ENCODE results near the gene MYO5C. TPM values are rescaled to one million over a fixed set of nuclear protein-coding genes. Genes with fewer than 3 reads are reported as not detected.

The MYO5C gene
- total and polyA plus RNA-seq, 2 donors (not counting 3 experiments of a cell fraction or from before 2014, with no cell fraction given): 7.5 to 19.4 TPM

- Histone ChIP-seq H3K9me1 (replicated peaks; ENCODE audit: control insufficient read depth, extremely low read depth, insufficient read depth, low read length) (no peaks in the 10 kb centered on the region), H3K4me2 (ENCODE audit: insufficient read depth, low read length) (no peak overlapping the region), H3K27ac (ENCODE audit: insufficient read depth, low read depth, low read length) (no peak overlapping the region), H2AFZ (ENCODE audit: low read depth, low read length) (no peak overlapping the region), H3K9ac (replicated peaks; ENCODE audit: extremely low read depth, insufficient read depth, low read length) (no peak overlapping the region), H3K9me3 (replicated peaks; ENCODE audit: control insufficient read depth, insufficient read depth, low read length) (no peaks in the 10 kb centered on the region), H3K4me3 (replicated peaks in 1 of 3; ENCODE audit: insufficient read depth in 1 of 3, low read depth in 1 of 3, low read length in 3 of 3) (no peak overlapping the region), H3K36me3 (ENCODE audit: control insufficient read depth in 2 of 2, extremely low read depth in 1 of 2, insufficient read depth in 2 of 2, low read length in 2 of 2) (no peaks in the 10 kb centered on the region), H3K79me2 (ENCODE audit: control insufficient read depth, insufficient read depth, low read length) (no peaks in the 10 kb centered on the region), H3K27me3 (ENCODE audit: control insufficient read depth in 2 of 2, insufficient read depth in 2 of 2, low read length in 2 of 2) (peaks cover 0 to 2% of the 10 kb centered on the region in 2 experiments), H4K20me1 (replicated peaks; ENCODE audit: control insufficient read depth, extremely low read depth, insufficient read depth, low read length) (no peaks in the 10 kb centered on the region), H3K4me1 (ENCODE audit: control insufficient read depth, extremely low read depth, insufficient read depth, low read length) (no peaks in the 10 kb centered on the region)
- ChIA-PET CTCF (interaction anchor here (0.9 to 1.9 kb wide), 5 partner anchors 8 to 34 kb away, joined by 3 to 11 read pairs (median 8); no protein-coding TSS in a partner anchor), POLR2A (no interaction called here)
- no peak for FAIRE-seq
- TF ChIP-seq FOS (IDR thresholded peaks at IDR 0.05; ENCODE audit: borderline replicate concordance, insufficient read depth, low read length) (no peak), JUN (IDR thresholded peaks at IDR 0.05; ENCODE audit: borderline replicate concordance, insufficient read depth, insufficient read length, low read depth) (no peak)
- intact Hi-C loops (cut with micrococcal nuclease): no loop called here
- no TSS peak for BruUV-seq (replicated peaks)
- dilution Hi-C loops (cut with MboI; ENCODE audit: extremely low pct_ligation_motif_present, low sequenced_read_pairs): no loop called here
- DNase-seq (ENCODE audit: low read depth, low spot score): no peak
Measured at GRCh38 chr15:52193321-52193720, 102.3 kb downstream of the MYO5C start.

- Histone ChIP-seq H3K9me3 (replicated peaks; ENCODE audit: control insufficient read depth, insufficient read depth, low read length) (no peaks in the 10 kb centered on the region), H3K27ac (ENCODE audit: insufficient read depth, low read depth, low read length) (no peak within 1 kb of the TSS), H3K36me3 (ENCODE audit: control insufficient read depth in 2 of 2, extremely low read depth in 1 of 2, insufficient read depth in 2 of 2, low read length in 2 of 2) (no peaks in the 10 kb centered on the region), H3K9ac (replicated peaks; ENCODE audit: extremely low read depth, insufficient read depth, low read length) (no peak within 1 kb of the TSS), H3K9me1 (replicated peaks; ENCODE audit: control insufficient read depth, extremely low read depth, insufficient read depth, low read length) (no peaks in the 10 kb centered on the region), H2AFZ (ENCODE audit: low read depth, low read length) (no peak within 1 kb of the TSS), H3K4me1 (ENCODE audit: control insufficient read depth, extremely low read depth, insufficient read depth, low read length) (no peaks in the 10 kb centered on the region), H4K20me1 (replicated peaks; ENCODE audit: control insufficient read depth, extremely low read depth, insufficient read depth, low read length) (no peaks in the 10 kb centered on the region), H3K27me3 (ENCODE audit: control insufficient read depth in 2 of 2, insufficient read depth in 2 of 2, low read length in 2 of 2) (no peaks in the 10 kb centered on the region), H3K4me2 (ENCODE audit: insufficient read depth, low read length) (no peak within 1 kb of the TSS), H3K4me3 (replicated peaks in 1 of 3; ENCODE audit: insufficient read depth in 1 of 3, low read depth in 1 of 3, low read length in 3 of 3) (no peak within 1 kb of the TSS), H3K79me2 (ENCODE audit: control insufficient read depth, insufficient read depth, low read length) (no peaks in the 10 kb centered on the region)
- no peak for FAIRE-seq
- dilution Hi-C loops (cut with MboI; ENCODE audit: extremely low pct_ligation_motif_present, low sequenced_read_pairs): no loop called here
- intact Hi-C loops (cut with micrococcal nuclease): no loop called here
- DNase-seq (ENCODE audit: low read depth, low spot score): no peak
- TF ChIP-seq FOS (IDR thresholded peaks at IDR 0.05; ENCODE audit: borderline replicate concordance, insufficient read depth, low read length) (no peak), MYC (IDR thresholded peaks at IDR 0.05; ENCODE audit: low read depth, low read length) (no peak), MAX (IDR thresholded peaks at IDR 0.05; ENCODE audit: insufficient read depth, insufficient read length) (no peak), POLR2AphosphoS5 (IDR thresholded peaks at IDR 0.05; ENCODE audit: insufficient read depth, low read depth, low read length) (no peak), GATA2 (IDR thresholded peaks at IDR 0.05; ENCODE audit: insufficient read depth, insufficient read length, low read depth, low read length) (no peak)
- ChIA-PET CTCF (interaction anchor here (1.1 kb wide), 1 partner anchor 34 kb away, joined by 3 read pairs; no protein-coding TSS in a partner anchor), POLR2A (no interaction called here)
- no TSS peak for BruUV-seq (replicated peaks)
Measured at GRCh38 chr15:52191207-52191606, 104.4 kb downstream of the MYO5C start, which contains the start of gene GNB5. Gene GNB5, minus strand, starts transcription at chr15:52191392. Its CDS starts 6,716 bp downstream, at chr15:52184676.
